ENCODE results near the gene S100PBP.

GRCh38 chr1:32813941-32814739 lies 3.3 kb upstream of the S100PBP start:
- TF ChIP-seq CEBPB (IDR thresholded peaks at IDR 0.05): peak in 1 of 2 experiments; percentile 37; a peak in 1 of 4 replicates
- TF ChIP-seq, protein P1, sequence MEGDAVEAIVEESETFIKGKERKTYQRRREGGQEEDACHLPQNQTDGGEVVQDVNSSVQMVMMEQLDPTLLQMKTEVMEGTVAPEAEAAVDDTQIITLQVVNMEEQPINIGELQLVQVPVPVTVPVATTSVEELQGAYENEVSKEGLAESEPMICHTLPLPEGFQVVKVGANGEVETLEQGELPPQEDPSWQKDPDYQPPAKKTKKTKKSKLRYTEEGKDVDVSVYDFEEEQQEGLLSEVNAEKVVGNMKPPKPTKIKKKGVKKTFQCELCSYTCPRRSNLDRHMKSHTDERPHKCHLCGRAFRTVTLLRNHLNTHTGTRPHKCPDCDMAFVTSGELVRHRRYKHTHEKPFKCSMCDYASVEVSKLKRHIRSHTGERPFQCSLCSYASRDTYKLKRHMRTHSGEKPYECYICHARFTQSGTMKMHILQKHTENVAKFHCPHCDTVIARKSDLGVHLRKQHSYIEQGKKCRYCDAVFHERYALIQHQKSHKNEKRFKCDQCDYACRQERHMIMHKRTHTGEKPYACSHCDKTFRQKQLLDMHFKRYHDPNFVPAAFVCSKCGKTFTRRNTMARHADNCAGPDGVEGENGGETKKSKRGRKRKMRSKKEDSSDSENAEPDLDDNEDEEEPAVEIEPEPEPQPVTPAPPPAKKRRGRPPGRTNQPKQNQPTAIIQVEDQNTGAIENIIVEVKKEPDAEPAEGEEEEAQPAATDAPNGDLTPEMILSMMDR (IDR thresholded peaks at IDR 0.05): no peak
- TF ChIP-seq RCOR1 (IDR thresholded peaks at IDR 0.05; ENCODE audit: low read depth, low read length): no peak
- TF ChIP-seq ZFP36 (IDR thresholded peaks at IDR 0.05; ENCODE audit: borderline replicate concordance, partially characterized antibody): no peak
- no peak for TF ChIP-seq RAD21 (conservative IDR thresholded peaks at IDR 0.05 in 1 of 2, IDR thresholded peaks at IDR 0.05 in 1 of 2)
- no peak for TF ChIP-seq BHLHE40 (IDR thresholded peaks at IDR 0.05; ENCODE audit: low read depth, low read length)
- TF ChIP-seq EP300 (IDR thresholded peaks at IDR 0.05): no peak
- no peak for TF ChIP-seq POLR2A (IDR thresholded peaks at IDR 0.05; ENCODE audit: low read length)
- no peak for TF ChIP-seq MYC (IDR thresholded peaks at IDR 0.05; ENCODE audit: borderline replicate concordance, low read length)
- TF ChIP-seq REST (IDR thresholded peaks at IDR 0.05): no peak
- no peak for TF ChIP-seq MAFK (IDR thresholded peaks at IDR 0.05; ENCODE audit: partially characterized antibody)
- TF ChIP-seq SMC3 (IDR thresholded peaks at IDR 0.05): no peak

Measured in A549 (cell line).